CD4-positive, alpha-beta T cell treated with Interleukin-6 for 4 hours (primary cell): ENCODE results near the gene S100A7A.

Source experiments
- DNase-seq: peaks from one replicate; pipeline ENCODE4 v3.0.0-alpha.2; 2020; ENCODE audit warnings: mixed read lengths

S100A7A gene

DNA sequence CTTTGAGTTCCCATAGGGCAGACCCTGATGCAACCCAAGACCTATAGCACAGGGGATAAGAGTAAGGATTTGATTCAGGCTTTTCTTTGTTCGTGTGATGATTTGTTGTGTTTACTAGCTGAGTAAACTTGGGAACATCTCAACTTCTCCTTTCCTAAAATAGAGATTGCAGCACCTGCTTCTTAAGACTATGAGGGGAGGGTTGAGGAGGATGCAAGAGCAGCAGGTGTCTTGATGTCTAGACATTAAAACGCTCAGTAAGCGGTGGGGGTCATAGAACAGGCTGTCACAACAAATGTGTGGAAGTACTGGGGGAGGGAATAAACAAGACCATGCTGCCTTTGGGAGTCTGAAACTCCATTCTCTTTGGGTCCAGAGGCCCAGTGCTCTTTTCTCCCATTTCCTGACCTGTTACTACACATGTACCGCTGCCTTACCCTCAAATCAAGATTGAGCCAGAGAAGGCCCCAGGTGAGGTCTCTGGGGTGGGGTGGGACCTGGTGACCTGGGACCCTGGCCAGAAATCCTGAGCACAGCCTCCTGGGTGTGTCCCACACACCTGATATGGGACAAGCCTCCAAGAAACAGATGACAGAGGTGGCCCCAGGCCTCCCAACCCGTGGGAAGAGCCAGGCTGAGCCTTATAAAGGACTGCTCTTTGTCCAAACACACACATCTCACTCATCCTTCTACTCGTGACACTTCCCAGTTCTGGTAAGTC, at the start of gene S100A7A:
Gene S100A7A, plus strand, starts transcription at position 671 of the 721 bp plus-strand sequence. CDS start 1,563 bp downstream, outside the sequence.
- no peak for DNase-seq

DNA sequence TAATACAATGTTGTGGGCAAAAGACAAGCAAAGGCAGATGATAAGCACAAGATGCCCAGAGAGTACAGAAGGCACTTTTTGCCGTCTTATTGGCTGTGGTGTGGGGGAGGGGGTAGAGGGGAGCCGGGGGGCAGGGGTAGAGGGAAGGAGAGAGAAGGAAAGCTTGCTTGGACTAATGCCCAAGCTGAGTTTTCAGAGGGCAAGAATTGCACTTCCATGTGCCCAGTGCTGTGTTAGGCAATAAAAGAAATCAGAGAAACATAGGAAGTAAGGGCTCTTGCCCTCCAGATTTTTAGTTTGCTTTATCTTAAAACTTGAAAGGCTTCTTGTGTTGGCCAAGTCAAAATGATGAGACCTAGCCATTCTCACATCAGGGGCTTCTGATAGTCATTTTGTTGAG, 49.2 kb upstream of the S100A7A start:
- no peak for DNase-seq

GRCh38 chr1:153368495-153368894, 47.8 kb upstream of the S100A7A start:
- DNase-seq = no peak

- DNase-seq = no peak
Measured at GRCh38 chr1:153370146-153370545, 46.2 kb upstream of the S100A7A start.

DNA sequence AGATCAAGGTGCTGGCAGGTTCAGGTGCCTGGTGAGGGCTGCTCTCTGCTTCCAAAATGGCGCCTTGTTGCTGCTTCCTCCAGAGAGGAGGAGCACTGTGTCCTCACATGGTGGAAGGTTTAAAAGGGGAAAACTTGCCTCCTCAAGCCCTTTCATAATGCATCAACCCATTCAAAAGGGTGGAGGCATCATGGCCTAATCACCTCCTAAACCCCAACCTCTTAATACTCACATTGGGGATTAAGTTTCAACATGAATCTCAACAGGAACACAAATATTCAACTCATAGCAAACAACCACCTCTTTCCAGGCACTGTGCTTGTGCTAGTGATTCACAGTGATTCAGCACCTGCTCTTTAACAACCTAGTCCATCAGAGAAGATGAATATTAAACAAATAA, 45.1 kb upstream of the S100A7A start:
- DNase-seq = no peak

- DNase-seq = no peak
Measured at GRCh38 chr1:153372571-153372970, 43.7 kb upstream of the S100A7A start.

- no peak for DNase-seq
Measured at GRCh38 chr1:153374071-153374470, 42.2 kb upstream of the S100A7A start.

DNA sequence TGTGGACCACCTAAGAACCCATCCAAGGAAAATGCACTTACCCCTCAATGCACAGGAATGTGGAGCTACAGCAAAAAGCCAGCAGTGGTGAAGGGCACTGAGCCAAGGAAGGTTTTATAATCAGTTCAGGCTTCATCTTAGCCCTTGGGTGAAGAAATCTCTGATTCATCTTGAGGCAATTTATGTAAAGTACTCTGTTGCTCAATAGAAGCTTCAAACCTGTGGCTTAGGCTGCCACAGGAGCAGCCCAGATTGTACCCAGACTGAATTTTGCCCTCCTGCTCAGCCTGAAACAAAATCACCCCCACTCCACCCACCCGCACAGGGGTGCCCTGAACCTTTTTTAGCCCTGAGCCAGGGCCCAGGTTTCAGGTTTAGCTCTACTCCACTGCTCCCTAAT, 40.8 kb upstream of the S100A7A start, which contains the start of gene S100A12:
Gene S100A12, minus strand, starts transcription at position 111 of the 400 bp plus-strand sequence. CDS start 1,029 bp downstream, outside the sequence.
- DNase-seq = no peak

- no peak for DNase-seq
Measured at GRCh38 chr1:153379591-153379990, 36.7 kb upstream of the S100A7A start.

- DNase-seq = no peak
Measured at GRCh38 chr1:153380711-153381110, 35.6 kb upstream of the S100A7A start.

GRCh38 chr1:153384958-153385580, 31.3 kb upstream of the S100A7A start:
- no peak for DNase-seq

DNA sequence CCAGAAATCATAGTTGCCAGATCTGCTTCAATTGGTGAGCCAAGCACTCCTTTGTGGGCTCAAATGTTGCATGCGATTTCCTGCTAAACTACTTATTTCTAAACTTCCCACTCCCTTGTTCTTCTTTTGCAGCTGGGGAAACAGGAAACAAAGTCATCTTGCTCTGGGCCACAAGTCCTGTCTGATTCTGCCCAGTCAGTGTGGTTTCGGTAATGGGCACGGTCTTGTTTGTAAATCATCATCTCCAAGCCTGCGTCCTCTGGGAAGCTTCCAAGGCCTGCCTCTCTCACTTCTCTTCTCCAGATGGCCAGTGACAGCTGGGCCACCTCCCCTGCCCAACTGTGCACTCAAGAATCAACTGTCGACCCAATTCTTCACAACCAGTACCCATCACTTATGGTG, 29.8 kb upstream of the S100A7A start:
- no peak for DNase-seq

- DNase-seq = no peak
Measured at GRCh38 chr1:153387001-153387400, 29.3 kb upstream of the S100A7A start.

GRCh38 chr1:153387785-153388184, 28.5 kb upstream of the S100A7A start:
- no peak for DNase-seq

- no peak for DNase-seq
Measured at GRCh38 chr1:153389401-153389800, 26.9 kb upstream of the S100A7A start.

- no peak for DNase-seq
Measured at GRCh38 chr1:153389973-153390879, 26.1 kb upstream of the S100A7A start.

DNA sequence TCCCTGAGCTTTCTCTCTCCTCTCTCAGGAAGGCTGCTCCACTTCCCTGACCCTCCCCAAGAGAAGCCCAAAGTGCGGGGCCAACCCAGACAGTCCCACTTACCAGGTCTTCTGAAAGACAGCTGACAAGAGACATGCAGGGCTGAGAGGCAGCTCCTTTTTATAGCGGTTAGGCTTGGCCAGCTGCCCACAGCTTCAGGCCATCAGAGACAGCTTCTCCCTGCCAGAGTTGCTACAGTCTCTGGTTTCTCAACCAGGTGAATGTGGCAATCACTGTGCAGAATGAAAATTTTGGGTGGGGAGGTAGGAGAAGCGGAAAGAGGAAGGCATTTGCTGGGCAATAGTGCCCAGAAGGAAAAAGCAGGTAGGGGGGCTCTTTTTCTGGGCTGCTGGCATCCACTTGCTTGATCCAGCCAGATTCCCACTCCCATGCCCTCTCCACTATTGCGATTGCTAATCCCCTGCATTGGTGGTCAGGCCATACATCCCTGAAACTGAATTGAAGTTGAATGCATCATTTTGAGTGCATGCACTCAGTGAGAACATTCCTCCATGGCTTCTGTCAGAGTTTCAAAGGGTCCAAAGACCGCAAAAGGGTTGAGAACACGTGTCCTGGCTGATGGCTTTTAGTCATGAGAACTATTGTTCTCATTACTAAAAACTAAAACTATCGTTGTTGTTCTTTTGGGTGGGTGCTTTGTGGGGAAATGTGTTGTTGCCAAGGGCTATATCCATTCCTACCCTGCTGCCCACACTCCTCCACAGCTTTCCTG, 25.2 kb upstream of the S100A7A start, which contains the start of gene S100A8:
Gene S100A8, minus strand, starts transcription at position 136 of the 773 bp plus-strand sequence. CDS start 538 bp downstream, outside the sequence.
- no peak for DNase-seq

DNA sequence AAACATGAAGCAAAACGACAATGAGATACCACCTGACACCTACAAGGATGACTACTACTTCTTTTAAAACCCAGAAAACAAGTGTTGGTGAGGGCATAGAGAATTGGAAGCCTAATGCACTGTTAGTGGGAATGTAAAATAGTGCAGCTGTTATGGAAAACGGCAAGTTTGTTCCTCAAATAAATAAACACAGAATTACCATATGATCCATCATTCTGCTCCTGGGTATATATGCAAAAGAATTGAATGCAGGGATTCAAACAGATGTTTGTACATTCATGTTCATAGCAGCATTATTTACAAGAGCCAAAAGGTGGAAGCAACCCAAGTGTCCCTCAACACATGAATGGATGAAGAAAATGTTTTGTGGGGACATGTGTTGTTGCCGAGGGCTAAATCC, 24.1 kb upstream of the S100A7A start:
- DNase-seq = no peak

- no peak for DNase-seq
Measured at GRCh38 chr1:153392822-153393221, 23.5 kb upstream of the S100A7A start.

GRCh38 chr1:153393926-153394325, 22.4 kb upstream of the S100A7A start:
- DNase-seq = no peak

DNA sequence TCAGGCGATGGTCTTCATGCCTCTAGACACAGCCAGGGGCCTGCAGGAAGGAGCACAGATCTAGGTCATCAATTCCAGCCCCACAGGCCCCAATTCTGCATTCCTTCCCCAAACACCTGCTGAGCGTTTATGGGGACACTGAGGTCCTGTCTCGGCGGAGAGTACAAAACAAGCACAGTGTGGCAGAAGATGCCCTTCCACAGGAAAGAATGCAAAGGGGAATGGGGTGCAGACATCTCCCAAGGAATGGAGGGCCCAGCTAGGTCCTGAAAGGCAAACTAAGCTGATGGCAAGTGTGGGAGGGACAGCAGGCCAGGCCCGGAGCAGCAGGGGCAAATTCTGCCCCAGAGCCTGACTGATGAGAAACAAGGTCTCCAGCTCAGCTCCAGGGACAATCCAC, 21.9 kb upstream of the S100A7A start:
- no peak for DNase-seq

DNA sequence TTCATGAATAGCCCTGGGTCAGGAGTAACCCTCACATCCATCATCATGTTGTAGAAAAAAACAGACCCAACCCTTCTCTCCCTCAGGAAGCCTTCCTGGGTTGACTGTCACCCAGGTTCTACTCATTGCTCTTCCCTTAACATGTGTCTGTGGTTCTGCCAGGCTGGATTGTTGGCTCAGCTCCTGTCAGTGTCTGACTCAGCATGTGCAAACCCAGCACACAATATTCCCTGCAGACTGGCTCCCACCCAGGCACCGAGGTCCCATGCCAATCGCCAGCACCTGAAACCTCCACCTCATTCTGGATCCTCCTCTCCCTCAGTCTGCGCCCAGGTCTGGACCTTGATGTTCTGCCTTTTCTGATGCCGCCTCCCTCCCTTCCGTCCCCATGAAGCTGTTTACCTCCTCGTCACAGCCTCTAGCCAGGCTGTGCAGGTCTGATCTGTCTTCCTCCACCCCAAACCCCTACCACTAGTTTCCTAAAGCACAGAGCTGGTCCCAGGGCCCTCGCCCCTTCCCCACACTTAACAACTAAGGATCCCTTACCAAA, 21.1 kb upstream of the S100A7A start:
- DNase-seq = no peak
